ENCODE measurements around the gene EVA1A. TPM values are rescaled to one million over a fixed set of nuclear protein-coding genes. Genes with fewer than 3 reads are reported as not detected.

Gene EVA1A
- total RNA-seq, 1 experiment from 2014 or later: 0.68 TPM

DNA sequence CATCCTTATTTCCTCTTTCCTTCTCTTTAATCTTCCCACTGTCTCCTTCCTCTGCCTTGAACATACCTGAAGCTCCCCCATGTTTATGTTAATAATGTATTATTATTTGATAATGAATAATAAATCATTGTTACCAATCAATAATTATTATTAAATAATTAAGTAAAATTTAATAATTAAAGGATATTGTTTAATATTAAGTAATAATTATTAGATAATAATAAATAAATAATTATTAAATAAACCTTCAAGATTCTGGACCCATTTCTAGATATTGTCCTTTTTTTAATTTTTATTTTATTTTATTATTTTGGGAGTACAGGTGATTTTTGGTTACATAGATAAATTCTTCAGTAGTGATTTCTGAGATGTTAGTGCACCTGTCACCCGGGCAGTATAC, 7.4 kb upstream of the EVA1A start:
- H3K4ac ChIP-seq (ENCODE audit: low read depth, low read length): no peak overlapping the region
- H2BK20ac ChIP-seq (ENCODE audit: low read depth, low read length, poor library complexity, severe bottlenecking): no peak overlapping the region
- H2BK120ac ChIP-seq (ENCODE audit: low read depth, low read length, poor library complexity, severe bottlenecking): no peak overlapping the region
- no peak overlapping the region for H3K4me3 Mint-ChIP-seq
- H3K56ac ChIP-seq (ENCODE audit: insufficient read length, low read depth, low read length): no peak overlapping the region
- H4K5ac ChIP-seq (ENCODE audit: insufficient read length, low read depth, low read length): no peak overlapping the region
- TF ChIP-seq, protein P1, sequence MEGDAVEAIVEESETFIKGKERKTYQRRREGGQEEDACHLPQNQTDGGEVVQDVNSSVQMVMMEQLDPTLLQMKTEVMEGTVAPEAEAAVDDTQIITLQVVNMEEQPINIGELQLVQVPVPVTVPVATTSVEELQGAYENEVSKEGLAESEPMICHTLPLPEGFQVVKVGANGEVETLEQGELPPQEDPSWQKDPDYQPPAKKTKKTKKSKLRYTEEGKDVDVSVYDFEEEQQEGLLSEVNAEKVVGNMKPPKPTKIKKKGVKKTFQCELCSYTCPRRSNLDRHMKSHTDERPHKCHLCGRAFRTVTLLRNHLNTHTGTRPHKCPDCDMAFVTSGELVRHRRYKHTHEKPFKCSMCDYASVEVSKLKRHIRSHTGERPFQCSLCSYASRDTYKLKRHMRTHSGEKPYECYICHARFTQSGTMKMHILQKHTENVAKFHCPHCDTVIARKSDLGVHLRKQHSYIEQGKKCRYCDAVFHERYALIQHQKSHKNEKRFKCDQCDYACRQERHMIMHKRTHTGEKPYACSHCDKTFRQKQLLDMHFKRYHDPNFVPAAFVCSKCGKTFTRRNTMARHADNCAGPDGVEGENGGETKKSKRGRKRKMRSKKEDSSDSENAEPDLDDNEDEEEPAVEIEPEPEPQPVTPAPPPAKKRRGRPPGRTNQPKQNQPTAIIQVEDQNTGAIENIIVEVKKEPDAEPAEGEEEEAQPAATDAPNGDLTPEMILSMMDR (conservative IDR thresholded peaks at IDR 0.05): no peak
- H3K4me1 Mint-ChIP-seq: peaks cover 7% of the 10 kb centered on the region in 2 experiments
- no peak overlapping the region for H2BK12ac ChIP-seq (ENCODE audit: insufficient read length, low read depth, low read length)
- no peak overlapping the region for H2BK5ac ChIP-seq (ENCODE audit: insufficient read length, low read length)
- H3K36me3 Mint-ChIP-seq (ENCODE audit: insufficient read depth in 1 of 3, low read depth in 3 of 3): no peaks in the 10 kb centered on the region; a peak in 1 of 7 replicates
- no peaks in the 10 kb centered on the region for H3K79me1 ChIP-seq (ENCODE audit: insufficient read depth, low read depth, low read length, poor library complexity, severe bottlenecking)
- no peak overlapping the region for H3K23ac ChIP-seq (ENCODE audit: insufficient read length, low read depth, low read length)
- no peak overlapping the region for H3T11ph ChIP-seq (ENCODE audit: low read length)
- no peak overlapping the region for H3K27ac Mint-ChIP-seq
- no peak overlapping the region for H3K9ac ChIP-seq (ENCODE audit: extremely low read depth, insufficient read length, low read length)
- no peaks in the 10 kb centered on the region for H3K9me3 Mint-ChIP-seq
- no peak overlapping the region for H3K14ac ChIP-seq (ENCODE audit: insufficient read depth, low read length)
- WGBS (ENCODE audit: extremely low coverage, insufficient read length, low lambda C conversion rate): no CpG with 5 or more reads among the region's 1 CpG
- no peaks in the 10 kb centered on the region for H3K27me3 ChIP-seq (ENCODE audit: insufficient read depth, low read length)
- H4K8ac ChIP-seq (replicated peaks; ENCODE audit: insufficient read length, low read depth, low read length): no peak overlapping the region
- no peak overlapping the region for H3K4me2 ChIP-seq (ENCODE audit: insufficient read depth, insufficient read length, low read length)
- no peaks in the 10 kb centered on the region for H4K20me1 ChIP-seq (ENCODE audit: control insufficient read depth, insufficient read depth, insufficient read length)
- H3K27me3 Mint-ChIP-seq (ENCODE audit: low read depth): peaks cover 20% of the 10 kb centered on the region
- no peak overlapping the region for H3K18ac ChIP-seq (ENCODE audit: insufficient read length, low read depth, low read length)
- no peaks in the 10 kb centered on the region for H3K9me3 ChIP-seq (ENCODE audit: control insufficient read depth, low read depth, low read length)
- H3K4me1 ChIP-seq (ENCODE audit: insufficient read depth, low read length): no peaks in the 10 kb centered on the region
- H2AFZ ChIP-seq (ENCODE audit: low read length): no peak overlapping the region
- no peaks in the 10 kb centered on the region for H3K23me2 ChIP-seq (ENCODE audit: insufficient read length, low read depth, low read length, poor library complexity, severe bottlenecking)
- DNase-seq: no peak
- H3K79me2 ChIP-seq (ENCODE audit: insufficient read depth, low read length): no peaks in the 10 kb centered on the region
- no peak overlapping the region for H2BK15ac ChIP-seq (ENCODE audit: low read depth, low read length)
- no peak overlapping the region for H2AK5ac ChIP-seq (ENCODE audit: insufficient read length, low read length)
- H3K27ac ChIP-seq (ENCODE audit: insufficient read length, low read depth, low read length): no peak overlapping the region
- H4K91ac ChIP-seq (ENCODE audit: insufficient read length, low read depth, low read length): no peak overlapping the region

Data from H9 (cell line).